Progenitor cell of endocrine pancreas (in vitro differentiated cells): ENCODE data around the gene EP400. TPM values are rescaled to one million over a fixed set of nuclear protein-coding genes. Genes with fewer than 3 reads are reported as not detected.

Source experiments
- DNase-seq: peaks from one replicate; pipeline ENCODE4 v3.0.0; 2021; ENCODE audit warnings: low spot score; ENCODE audit not compliant: unreplicated experiment
- H3K27ac Mint-ChIP-seq: 2 replicates; pipeline ENCODE4 v1.8.0; 2021; ENCODE audit warnings: mild to moderate bottlenecking, moderate library complexity, mixed read lengths
- H3K27me3 Mint-ChIP-seq: 2 replicates; pipeline ENCODE4 v1.8.0; 2021; ENCODE audit warnings: mixed read lengths
- H3K36me3 Mint-ChIP-seq: 2 replicates; pipeline ENCODE4 v1.8.0; 2022; ENCODE audit warnings: mixed read lengths; ENCODE audit not compliant: insufficient read depth
- H3K4me1 Mint-ChIP-seq: 2 replicates; pipeline ENCODE4 v1.8.0; 2021; ENCODE audit warnings: low read depth, mixed read lengths
- H3K4me3 Mint-ChIP-seq: 2 replicates; pipeline ENCODE4 v1.8.0; 2021; ENCODE audit warnings: low read depth, mild to moderate bottlenecking, moderate library complexity, mixed read lengths
- H3K9me3 Mint-ChIP-seq: 2 replicates; pipeline ENCODE4 v1.8.0; 2021; ENCODE audit warnings: low read depth, mixed read lengths
- total RNA-seq: library from RNA; stranded (reverse); gene quantifications from 2 replicates; pipeline ENCODE4 v1.2.1, GENCODE V29; 2021
- TF ChIP-seq, protein P1 (sequence below): fragments of 200-600 bp; sonication (generic); IDR thresholded peaks from one replicate; pipeline ENCODE4 v1.5.0; 2021; ENCODE audit warnings: antibody characterized with exemption, mild to moderate bottlenecking; ENCODE audit not compliant: unreplicated experiment

The EP400 gene
- total RNA-seq, 1 donor from 2014 or later = 66.6 TPM

DNA sequence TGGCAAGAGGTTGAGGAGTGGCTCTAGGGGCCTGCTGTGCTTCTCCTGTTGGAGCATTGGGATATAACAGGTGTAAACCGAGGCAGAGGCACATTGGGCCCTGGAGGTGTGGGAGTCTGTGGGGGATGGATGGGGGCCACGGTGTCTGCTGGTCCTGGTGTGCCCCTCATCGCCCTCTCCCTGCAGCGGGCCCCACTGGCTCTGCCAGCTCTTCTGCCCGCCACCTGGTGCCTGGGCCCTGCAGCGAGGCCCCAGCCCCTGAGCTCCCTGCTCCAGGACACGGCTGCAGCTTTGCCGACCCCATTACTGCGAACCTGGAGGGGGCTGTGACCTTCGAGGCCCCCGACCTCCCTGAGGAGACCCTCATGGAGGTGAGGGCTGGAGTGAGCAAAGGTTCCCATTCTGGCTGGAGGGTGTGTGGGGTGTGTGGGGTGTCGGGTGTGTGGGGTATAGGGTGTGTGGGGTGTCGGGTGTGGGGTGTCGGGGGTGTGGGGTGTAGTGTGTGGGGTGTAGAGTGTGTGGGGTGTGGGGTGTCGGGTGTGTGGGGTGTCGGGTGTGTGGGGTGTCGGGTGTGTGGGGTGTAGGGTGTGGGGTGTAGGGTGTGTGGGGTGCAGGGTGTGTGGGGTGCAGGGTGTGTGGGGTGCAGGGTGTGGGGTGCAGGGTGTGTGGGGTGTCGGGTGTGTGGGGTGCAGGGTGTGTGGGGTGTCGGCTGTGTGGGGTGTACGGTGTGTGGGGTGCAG, 31.3 kb upstream of the EP400 start:
- Mint-ChIP-seq H3K9me3 (no peaks in the 10 kb centered on the region), H3K27me3 (no peaks in the 10 kb centered on the region), H3K27ac (no peak overlapping the region), H3K4me3 (no peak overlapping the region), H3K36me3 (peaks cover 6% of the 10 kb centered on the region), H3K4me1 (no peaks in the 10 kb centered on the region)
- TF ChIP-seq, protein P1, sequence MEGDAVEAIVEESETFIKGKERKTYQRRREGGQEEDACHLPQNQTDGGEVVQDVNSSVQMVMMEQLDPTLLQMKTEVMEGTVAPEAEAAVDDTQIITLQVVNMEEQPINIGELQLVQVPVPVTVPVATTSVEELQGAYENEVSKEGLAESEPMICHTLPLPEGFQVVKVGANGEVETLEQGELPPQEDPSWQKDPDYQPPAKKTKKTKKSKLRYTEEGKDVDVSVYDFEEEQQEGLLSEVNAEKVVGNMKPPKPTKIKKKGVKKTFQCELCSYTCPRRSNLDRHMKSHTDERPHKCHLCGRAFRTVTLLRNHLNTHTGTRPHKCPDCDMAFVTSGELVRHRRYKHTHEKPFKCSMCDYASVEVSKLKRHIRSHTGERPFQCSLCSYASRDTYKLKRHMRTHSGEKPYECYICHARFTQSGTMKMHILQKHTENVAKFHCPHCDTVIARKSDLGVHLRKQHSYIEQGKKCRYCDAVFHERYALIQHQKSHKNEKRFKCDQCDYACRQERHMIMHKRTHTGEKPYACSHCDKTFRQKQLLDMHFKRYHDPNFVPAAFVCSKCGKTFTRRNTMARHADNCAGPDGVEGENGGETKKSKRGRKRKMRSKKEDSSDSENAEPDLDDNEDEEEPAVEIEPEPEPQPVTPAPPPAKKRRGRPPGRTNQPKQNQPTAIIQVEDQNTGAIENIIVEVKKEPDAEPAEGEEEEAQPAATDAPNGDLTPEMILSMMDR = no peak
- DNase-seq = no peak

DNA sequence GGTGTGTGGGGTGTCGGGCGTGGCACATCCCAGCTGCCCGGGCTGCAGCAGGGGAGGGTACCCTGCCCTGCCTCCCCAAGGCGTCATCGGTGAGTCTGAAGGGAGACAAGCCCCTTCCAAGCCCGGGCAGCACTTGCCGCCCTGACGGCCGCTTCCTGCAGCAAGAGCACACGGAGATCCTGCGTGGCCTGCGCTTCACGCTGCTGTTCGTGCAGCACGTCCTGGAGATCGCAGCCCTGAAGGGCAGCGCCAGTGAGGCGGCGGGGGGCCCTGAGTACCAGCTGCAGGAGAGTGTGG, 30.7 kb upstream of the EP400 start:
- Mint-ChIP-seq H3K27me3 (no peaks in the 10 kb centered on the region), H3K4me1 (no peaks in the 10 kb centered on the region), H3K9me3 (no peaks in the 10 kb centered on the region), H3K4me3 (no peak overlapping the region), H3K27ac (no peak overlapping the region), H3K36me3 (peaks cover 6% of the 10 kb centered on the region)
- TF ChIP-seq, protein P1 = no peak
- no peak for DNase-seq

DNA sequence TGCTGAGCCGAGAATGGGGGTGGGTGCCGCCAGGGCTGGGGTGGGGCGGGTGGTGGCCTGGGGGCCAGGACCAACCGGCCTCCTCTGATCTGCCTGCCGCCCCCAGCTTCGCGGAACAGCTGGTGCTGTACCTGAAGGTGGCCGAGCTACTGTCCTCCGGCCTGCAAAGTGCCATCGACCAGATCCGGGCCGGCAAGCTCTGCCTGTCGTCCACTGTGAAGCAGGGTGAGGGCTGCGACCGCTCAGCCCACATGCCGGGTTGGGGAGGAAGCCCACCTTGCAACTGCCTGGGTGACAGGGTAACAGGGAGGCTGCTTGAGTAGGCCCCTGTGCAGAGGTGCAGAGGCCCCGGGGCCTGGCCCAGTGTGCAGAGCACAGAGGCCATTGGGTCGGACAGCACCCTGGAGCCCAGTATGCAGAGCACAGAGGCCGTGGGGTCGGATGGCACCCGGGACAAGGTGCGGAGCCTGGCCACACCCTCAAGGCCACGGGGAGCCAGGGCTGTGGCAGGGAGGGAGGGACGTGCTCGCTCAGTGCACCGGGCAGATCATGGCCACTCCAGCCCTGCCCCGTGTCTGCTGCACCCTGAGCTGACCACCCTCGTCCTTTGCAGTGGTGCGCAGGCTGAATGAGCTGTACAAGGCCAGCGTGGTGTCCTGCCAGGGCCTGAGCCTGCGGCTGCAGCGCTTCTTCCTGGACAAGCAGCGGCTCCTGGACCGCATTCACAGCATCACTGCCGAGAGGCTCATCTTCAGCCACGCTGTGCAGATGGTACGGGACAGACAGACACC, 30.2 kb upstream of the EP400 start:
- Mint-ChIP-seq H3K27me3 (no peaks in the 10 kb centered on the region), H3K36me3 (peaks cover 6% of the 10 kb centered on the region), H3K4me1 (no peaks in the 10 kb centered on the region), H3K4me3 (no peak overlapping the region), H3K27ac (no peak overlapping the region), H3K9me3 (no peaks in the 10 kb centered on the region)
- TF ChIP-seq, protein P1 = no peak
- DNase-seq = no peak

DNA sequence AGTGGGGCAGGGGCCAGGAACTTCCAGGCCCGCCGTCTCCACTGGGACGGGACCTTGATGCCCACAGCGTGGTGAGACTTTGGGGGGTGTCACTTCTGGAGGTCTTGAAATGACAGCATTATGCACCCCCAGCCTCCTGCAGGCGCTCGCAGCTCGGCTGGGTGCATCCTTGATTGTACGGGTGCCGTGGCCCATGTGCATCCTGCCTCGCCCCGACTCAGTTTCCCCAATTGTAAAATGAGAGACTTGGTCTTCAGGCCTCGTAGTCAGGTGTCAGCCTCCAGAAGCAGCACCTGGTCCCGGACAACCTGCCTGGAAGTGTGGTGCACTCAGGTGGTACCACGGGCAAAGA, 29.6 kb upstream of the EP400 start:
- Mint-ChIP-seq H3K4me1 (no peaks in the 10 kb centered on the region), H3K27ac (no peak overlapping the region), H3K4me3 (no peak overlapping the region), H3K27me3 (no peaks in the 10 kb centered on the region), H3K9me3 (no peaks in the 10 kb centered on the region), H3K36me3 (peaks cover 3% of the 10 kb centered on the region)
- no peak for DNase-seq
- TF ChIP-seq, protein P1 = no peak

DNA sequence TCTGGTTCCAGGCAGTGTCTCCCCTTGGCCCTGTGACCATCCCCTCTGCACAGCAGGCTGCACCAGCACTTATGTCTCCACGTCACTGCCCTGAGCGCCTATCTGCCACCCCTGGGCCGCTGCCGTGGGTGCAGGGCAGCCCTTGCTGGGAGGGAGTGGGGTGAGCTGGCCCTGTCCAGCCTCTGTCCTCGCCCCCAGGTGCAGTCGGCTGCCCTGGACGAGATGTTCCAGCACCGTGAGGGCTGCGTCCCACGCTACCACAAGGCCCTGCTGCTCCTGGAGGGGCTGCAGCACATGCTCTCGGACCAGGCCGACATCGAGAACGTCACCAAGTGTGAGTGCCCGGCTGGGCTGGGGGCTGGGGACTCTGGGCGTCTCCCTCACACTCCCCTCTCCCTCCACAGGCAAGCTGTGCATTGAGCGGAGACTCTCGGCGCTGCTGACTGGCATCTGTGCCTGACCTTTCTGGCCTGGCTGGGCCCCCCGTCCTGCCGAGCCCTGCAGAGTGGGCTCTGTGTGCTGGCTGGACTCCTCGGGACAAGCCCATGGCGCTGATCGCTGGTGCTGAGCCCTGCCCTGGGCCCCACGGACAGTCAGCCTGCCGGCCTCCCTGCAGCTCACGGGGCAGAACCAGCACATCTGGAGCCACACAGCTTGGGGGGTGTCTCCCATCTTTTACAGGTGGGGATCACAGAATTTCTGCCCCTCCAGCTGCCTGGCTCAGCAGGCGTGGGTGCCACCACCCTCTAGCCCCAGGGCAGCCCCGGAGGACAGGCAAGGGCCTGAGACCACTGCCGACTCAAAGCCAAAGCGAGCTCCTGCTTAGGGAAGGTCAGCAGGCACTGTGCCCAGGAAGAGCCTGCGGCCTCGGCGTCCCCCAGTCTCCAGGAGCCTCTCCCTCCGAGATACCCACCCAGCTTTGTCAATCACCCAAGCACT, 28.6 kb upstream of the EP400 start:
- no peak for DNase-seq
- Mint-ChIP-seq H3K36me3 (peaks cover 3% of the 10 kb centered on the region), H3K27me3 (no peaks in the 10 kb centered on the region), H3K27ac (no peak overlapping the region), H3K4me3 (no peak overlapping the region), H3K9me3 (no peaks in the 10 kb centered on the region), H3K4me1 (no peaks in the 10 kb centered on the region)
- TF ChIP-seq, protein P1 = no peak
